Stimulated activated CD4-positive, alpha-beta T cell treated with anti-CD3 and anti-CD28 coated beads, Interleukin-4, amount 100 ng/mL, for 4 hours (primary cell): ENCODE measurements around the gene CD40.

Source experiments
- DNase-seq, 2 experiments: peaks; one replicate each; pipeline ENCODE4 v3.0.0-alpha.2; 2020

CD40 gene

GRCh38 chr20:46151936-46152335 lies 33.8 kb downstream of the CD40 start:
- no peak for DNase-seq

- no peak for DNase-seq
Observed at GRCh38 chr20:46152824-46153586, 34.9 kb downstream of the CD40 start.

DNA sequence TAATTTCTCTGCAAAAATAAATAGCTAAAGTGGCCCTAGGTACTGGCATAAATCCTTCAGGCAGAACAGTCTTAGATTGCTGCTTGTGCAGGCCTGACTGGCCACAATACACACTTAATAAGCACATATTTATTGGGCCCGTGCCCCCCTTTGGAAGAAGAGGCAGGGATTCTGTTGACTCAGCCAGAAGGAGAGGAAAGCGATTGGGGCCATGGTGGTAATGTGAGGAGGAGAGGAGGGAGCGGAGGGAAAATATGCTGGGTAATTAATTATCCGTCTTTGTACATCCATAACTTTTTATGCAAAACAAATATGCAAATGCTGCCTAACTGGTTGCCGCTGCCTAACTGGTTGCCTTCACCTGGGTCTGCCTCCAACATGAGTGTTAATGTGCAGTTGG lies 36.2 kb downstream of the CD40 start:
- no peak for DNase-seq

DNA sequence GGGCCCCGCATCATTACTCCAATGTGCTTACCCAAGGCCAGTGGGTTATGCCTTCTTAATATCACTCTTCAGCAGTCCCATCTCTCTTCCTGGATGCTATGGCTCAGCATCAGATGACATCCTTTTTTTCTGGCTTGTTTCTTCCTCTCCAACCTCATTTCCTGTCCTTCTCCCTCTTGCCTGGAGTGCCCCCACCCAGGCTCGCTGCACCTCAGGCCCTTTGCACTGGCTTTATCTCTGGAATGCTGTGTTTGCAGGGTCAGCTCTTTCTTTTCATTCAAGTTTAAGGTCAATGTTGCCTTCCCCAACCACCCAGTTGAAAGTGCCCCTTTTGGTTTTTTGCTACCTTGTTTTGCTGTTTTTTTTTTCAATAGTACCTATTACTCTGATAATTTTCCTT lies 36.7 kb downstream of the CD40 start:
- DNase-seq = no peak

- DNase-seq = no peak
Observed at GRCh38 chr20:46156065-46156464, 38.0 kb downstream of the CD40 start.

GRCh38 chr20:46157076-46157592 lies 39.0 kb downstream of the CD40 start:
- DNase-seq = no peak

DNA sequence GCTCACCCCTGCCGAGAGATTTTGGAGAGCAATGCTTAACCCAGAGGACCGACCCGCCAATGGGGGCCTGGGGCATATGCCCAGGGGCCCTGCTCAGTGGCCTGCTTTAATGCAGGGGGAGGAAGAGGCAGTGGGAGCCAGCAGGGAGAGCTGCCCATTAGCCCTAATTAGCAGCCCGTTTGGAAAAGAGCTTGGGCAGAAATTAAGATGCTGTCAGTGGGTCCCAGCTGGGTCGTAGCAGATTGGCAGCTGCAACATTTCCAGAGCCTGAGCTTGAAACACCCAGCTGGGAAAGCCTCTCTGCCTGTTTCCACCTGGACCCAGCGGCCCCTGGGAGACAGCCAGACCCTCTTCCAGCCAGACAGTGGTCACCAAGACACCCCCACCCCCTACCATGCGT lies 39.5 kb downstream of the CD40 start:
- DNase-seq = no peak

DNA sequence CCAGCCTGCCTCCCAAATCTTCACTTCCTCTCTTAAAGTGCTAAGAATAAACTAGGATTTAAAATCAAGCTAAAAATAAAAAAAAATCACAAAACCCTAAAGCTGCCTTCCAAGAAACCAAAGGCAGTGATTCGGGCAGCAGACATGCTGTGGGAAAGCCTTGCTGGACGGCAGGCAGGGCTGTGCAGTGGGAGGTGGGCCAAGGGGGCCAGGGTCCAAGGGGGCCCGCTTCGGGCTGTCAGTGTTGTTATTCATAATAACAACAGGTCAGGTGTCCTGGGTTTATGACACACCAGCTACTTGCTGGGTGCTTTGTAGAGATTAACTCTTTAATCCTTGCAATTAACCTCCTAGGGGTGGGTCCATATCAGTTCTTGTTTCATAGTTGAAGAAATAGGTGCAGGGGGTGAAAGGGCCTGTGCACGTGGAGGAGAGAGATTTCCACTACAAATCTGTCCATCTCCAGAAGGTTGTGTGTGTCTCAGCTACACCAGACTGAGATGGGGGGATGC lies 40.4 kb downstream of the CD40 start:
- no peak for DNase-seq

- no peak for DNase-seq
Observed at GRCh38 chr20:46159101-46159897, 41.2 kb downstream of the CD40 start.

- no peak for DNase-seq
Observed at GRCh38 chr20:46160661-46161060, 42.5 kb downstream of the CD40 start.

DNA sequence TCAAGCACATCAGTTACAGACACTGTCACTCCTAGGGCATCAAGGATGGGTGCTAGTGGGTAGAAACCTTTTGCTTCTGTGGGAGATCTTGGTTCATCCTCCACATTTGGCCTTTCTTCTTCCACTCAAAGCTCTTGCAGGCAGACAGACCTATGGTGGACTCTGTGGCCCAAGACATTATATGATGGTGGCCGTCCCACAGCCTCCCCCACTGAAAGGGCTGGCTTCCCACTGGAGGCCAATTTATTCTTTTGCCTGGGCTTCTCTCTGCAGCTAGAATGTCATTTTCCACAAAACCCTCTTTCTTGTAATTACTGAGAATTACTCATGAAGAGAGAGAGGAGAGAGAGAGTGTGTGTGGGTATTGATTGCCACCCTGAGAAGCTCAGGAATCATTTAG lies 43.8 kb downstream of the CD40 start:
- no peak for DNase-seq

- no peak for DNase-seq
Observed at GRCh38 chr20:46164254-46164653, 46.1 kb downstream of the CD40 start.

DNA sequence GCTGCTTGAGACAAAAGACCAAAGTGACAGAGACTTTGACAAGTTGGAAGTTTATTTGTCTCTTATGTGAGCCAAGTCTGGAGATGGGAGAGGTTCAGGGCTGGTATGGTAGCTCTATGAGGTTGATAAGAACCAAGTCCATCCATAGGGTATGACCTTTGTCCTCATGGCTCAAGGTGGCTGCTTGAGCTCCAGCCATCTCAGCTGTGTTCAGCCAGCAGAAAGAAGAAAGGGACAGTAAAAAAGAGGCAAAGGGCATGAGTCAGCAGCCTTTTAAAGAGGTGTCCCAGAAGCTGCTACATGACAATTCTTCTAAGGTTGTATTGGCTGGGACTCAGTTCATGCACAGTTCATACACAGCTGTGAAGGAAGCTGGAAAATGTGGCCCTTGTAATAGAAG lies 49.0 kb downstream of the CD40 start:
- DNase-seq = no peak

GRCh38 chr20:46168438-46168837 lies 50.3 kb downstream of the CD40 start:
- no peak for DNase-seq

- no peak for DNase-seq
Observed at GRCh38 chr20:46169245-46170171, 51.4 kb downstream of the CD40 start.

- no peak for DNase-seq
Observed at GRCh38 chr20:46171476-46171875, 53.4 kb downstream of the CD40 start.

- no peak for DNase-seq
Observed at GRCh38 chr20:46171909-46172308, 53.8 kb downstream of the CD40 start.

DNA sequence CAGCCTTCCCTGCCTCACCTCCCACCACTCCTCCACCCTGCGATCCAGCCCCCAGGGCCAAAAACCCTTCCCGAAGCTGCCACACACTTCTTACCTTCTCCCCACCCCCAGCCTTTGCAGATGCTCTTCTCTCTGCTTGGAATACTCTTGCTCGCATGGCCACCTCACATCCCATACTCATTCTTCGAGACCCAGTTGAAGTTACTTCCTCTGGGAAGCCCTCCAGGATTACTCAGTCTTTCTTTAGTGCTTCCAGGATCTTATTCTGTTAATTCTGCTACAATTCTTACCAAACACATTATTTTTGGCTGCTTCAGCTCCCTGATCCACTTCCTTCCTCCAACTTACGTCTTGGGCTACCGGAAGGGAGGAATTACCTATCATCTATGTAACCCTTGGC lies 54.3 kb downstream of the CD40 start:
- DNase-seq = no peak

- no peak for DNase-seq
Observed at GRCh38 chr20:46172961-46173536, 54.9 kb downstream of the CD40 start.

- DNase-seq = no peak
Observed at GRCh38 chr20:46173652-46174468, 55.7 kb downstream of the CD40 start.

DNA sequence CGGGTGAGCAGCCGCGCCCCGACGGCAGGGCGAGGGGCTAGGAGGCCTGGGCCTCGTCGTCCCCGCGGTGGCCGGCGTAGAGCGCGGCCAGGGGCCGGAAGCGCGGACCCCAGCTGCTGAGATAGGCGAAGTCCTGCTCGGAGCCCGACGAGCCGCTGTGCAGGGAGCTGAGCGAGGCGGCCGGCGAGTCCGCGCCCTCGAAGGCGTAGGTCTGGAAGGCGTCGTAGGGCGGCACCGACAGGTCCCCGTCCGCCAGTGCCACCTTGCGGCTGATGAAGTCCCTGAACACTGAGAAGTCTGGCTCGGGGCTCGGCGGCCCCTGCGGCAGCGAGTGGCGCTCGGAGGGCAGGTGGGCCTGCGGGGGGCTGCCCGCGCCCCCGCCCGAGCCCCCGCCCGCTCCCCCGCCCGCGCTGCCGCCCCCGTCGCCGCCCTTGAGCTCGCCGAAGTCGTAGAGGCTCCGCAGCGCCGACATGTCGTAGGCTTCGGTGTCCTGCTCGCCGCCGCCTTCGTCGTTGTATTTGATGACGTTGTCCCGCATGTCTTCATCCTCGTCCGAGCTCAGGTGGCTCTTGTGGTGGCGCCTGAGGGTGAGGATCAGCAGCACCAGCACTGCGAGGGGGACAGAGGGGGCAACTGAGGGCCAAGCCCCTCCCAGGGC lies 56.5 kb downstream of the CD40 start:
- peak; percentile 60 to 73 for DNase-seq
